Stimulated activated CD8-positive, alpha-beta memory T cell treated with anti-CD3 and anti-CD28 coated beads, Interleukin-7, amount 100 ng/mL, for 24 hours (primary cell): ENCODE data around the gene BORCS5.
"Not testable (repeated sequence)": the region's sequence is repeated elsewhere in the genome, so short reads cannot be mapped to it uniquely, and the experiment has no call there.

Experiments used
- DNase-seq: peaks from one replicate; pipeline ENCODE4 v3.0.0-alpha.2; 2020; ENCODE audit warnings: low read depth

BORCS5 gene

GRCh38 chr12:12393171-12393570, 36.3 kb downstream of the BORCS5 start:
- no peak for DNase-seq

- DNase-seq, result no peak
Observed at GRCh38 chr12:12396694-12397093, 39.8 kb downstream of the BORCS5 start.

GRCh38 chr12:12397184-12397583, 40.3 kb downstream of the BORCS5 start:
- no peak for DNase-seq

- DNase-seq, result no peak
Observed at GRCh38 chr12:12398026-12398859, 41.4 kb downstream of the BORCS5 start.

- no peak for DNase-seq
Observed at GRCh38 chr12:12399161-12399560, 42.3 kb downstream of the BORCS5 start.

- DNase-seq, result no peak
Observed at GRCh38 chr12:12399776-12400305, 43.0 kb downstream of the BORCS5 start.

GRCh38 chr12:12400793-12401192, 43.9 kb downstream of the BORCS5 start:
- no peak for DNase-seq

GRCh38 chr12:12403264-12404248, 46.7 kb downstream of the BORCS5 start:
- no peak for DNase-seq

GRCh38 chr12:12404297-12404696, 47.4 kb downstream of the BORCS5 start:
- no peak for DNase-seq

GRCh38 chr12:12405882-12406281, 49.0 kb downstream of the BORCS5 start:
- no peak for DNase-seq

- no peak for DNase-seq
Observed at GRCh38 chr12:12406762-12407161, 49.9 kb downstream of the BORCS5 start.

- DNase-seq, result no peak
Observed at GRCh38 chr12:12408265-12408690, 51.4 kb downstream of the BORCS5 start.

GRCh38 chr12:12409337-12409736, 52.5 kb downstream of the BORCS5 start:
- not testable (repeated sequence) for DNase-seq

GRCh38 chr12:12415886-12416285, 59.0 kb downstream of the BORCS5 start:
- DNase-seq, result no peak

GRCh38 chr12:12419165-12419564, 62.3 kb downstream of the BORCS5 start:
- not testable (repeated sequence) for DNase-seq

GRCh38 chr12:12423367-12423766, 66.5 kb downstream of the BORCS5 start:
- no peak for DNase-seq

GRCh38 chr12:12425001-12425400, 68.1 kb downstream of the BORCS5 start:
- no peak for DNase-seq

- DNase-seq, result no peak
Observed at GRCh38 chr12:12425616-12426015, 68.7 kb downstream of the BORCS5 start.

GRCh38 chr12:12427568-12427967, 70.7 kb downstream of the BORCS5 start:
- DNase-seq, result no peak

GRCh38 chr12:12428047-12428446, 71.2 kb downstream of the BORCS5 start:
- DNase-seq, result no peak

GRCh38 chr12:12428961-12429657, 72.2 kb downstream of the BORCS5 start:
- DNase-seq, result no peak

GRCh38 chr12:12432364-12432763, 75.5 kb downstream of the BORCS5 start:
- DNase-seq, result no peak
